IPS-15b (cell line): ENCODE data around the gene ARHGEF17.

Source experiments
- H3K27me3 ChIP-seq: one replicate; pipeline ENCODE4 v1.6.1; 2013; ENCODE audit warnings: low read length; ENCODE audit not compliant: control insufficient read depth, insufficient read depth
- H3K36me3 ChIP-seq: one replicate; pipeline ENCODE4 v1.6.1; 2013; ENCODE audit warnings: low read length; ENCODE audit not compliant: control insufficient read depth, insufficient read depth
- H3K4me1 ChIP-seq: one replicate; pipeline ENCODE4 v1.6.1; 2013; ENCODE audit warnings: mild to moderate bottlenecking, low read length; ENCODE audit not compliant: control insufficient read depth, insufficient read depth
- H3K4me3 ChIP-seq: one replicate; pipeline ENCODE4 v1.5.1; 2013; ENCODE audit warnings: low read depth, low read length
- H3K9ac ChIP-seq: one replicate; pipeline ENCODE4 v1.6.1; 2013; ENCODE audit warnings: low read depth, mild to moderate bottlenecking, low read length
- H3K9me3 ChIP-seq: one replicate; pipeline ENCODE4 v1.6.1; 2013; ENCODE audit warnings: mild to moderate bottlenecking, low read length; ENCODE audit not compliant: control insufficient read depth, insufficient read depth

Gene ARHGEF17

GRCh38 chr11:73288192-73288872, 19.7 kb upstream of the ARHGEF17 start:
- Histone ChIP-seq H3K9ac (no peak overlapping the region), H3K4me1 (no peaks in the 10 kb centered on the region)

GRCh38 chr11:73288873-73289707, 19.0 kb upstream of the ARHGEF17 start:
- Histone ChIP-seq H3K4me3 (peak overlapping the region; percentile 23), H3K27me3 (peaks cover 2% of the 10 kb centered on the region), H3K9ac (no peak overlapping the region), H3K4me1 (no peaks in the 10 kb centered on the region), H3K36me3 (no peaks in the 10 kb centered on the region), H3K9me3 (no peaks in the 10 kb centered on the region)

More at GRCh38 chr11:73288192-73288872, 19.7 kb upstream of the ARHGEF17 start:
- Histone ChIP-seq H3K27me3 (no peaks in the 10 kb centered on the region), H3K36me3 (no peaks in the 10 kb centered on the region), H3K9me3 (no peaks in the 10 kb centered on the region), H3K4me3 (no peak overlapping the region)

- no peak overlapping the region for H3K4me3 ChIP-seq
- H3K36me3 ChIP-seq = no peaks in the 10 kb centered on the region
- H3K4me1 ChIP-seq = peaks cover 2% of the 10 kb centered on the region
- no peak overlapping the region for H3K9ac ChIP-seq
- peaks cover 12% of the 10 kb centered on the region for H3K27me3 ChIP-seq
- no peaks in the 10 kb centered on the region for H3K9me3 ChIP-seq
Observed at GRCh38 chr11:73290536-73290935, 17.5 kb upstream of the ARHGEF17 start.

- Histone ChIP-seq H3K27me3 (peaks cover 12% of the 10 kb centered on the region), H3K4me3 (no peak overlapping the region)
Observed at GRCh38 chr11:73291196-73291595, 16.9 kb upstream of the ARHGEF17 start.

GRCh38 chr11:73291781-73292524, 16.1 kb upstream of the ARHGEF17 start:
- peaks cover 2% of the 10 kb centered on the region for H3K4me1 ChIP-seq
- no peak overlapping the region for H3K9ac ChIP-seq
- H3K27me3 ChIP-seq = peaks cover 12% of the 10 kb centered on the region
- H3K4me3 ChIP-seq = no peak overlapping the region
- H3K36me3 ChIP-seq = no peaks in the 10 kb centered on the region
- H3K9me3 ChIP-seq = no peaks in the 10 kb centered on the region

More at GRCh38 chr11:73291196-73291595, 16.9 kb upstream of the ARHGEF17 start:
- Histone ChIP-seq H3K4me1 (peaks cover 2% of the 10 kb centered on the region), H3K9ac (no peak overlapping the region), H3K9me3 (no peaks in the 10 kb centered on the region), H3K36me3 (no peaks in the 10 kb centered on the region)

- no peaks in the 10 kb centered on the region for H3K9me3 ChIP-seq
- peaks cover 12% of the 10 kb centered on the region for H3K27me3 ChIP-seq
- H3K9ac ChIP-seq = no peak overlapping the region
- H3K4me1 ChIP-seq = peaks cover 2% of the 10 kb centered on the region
- H3K36me3 ChIP-seq = no peaks in the 10 kb centered on the region
- no peak overlapping the region for H3K4me3 ChIP-seq
Observed at GRCh38 chr11:73292525-73292894, 15.6 kb upstream of the ARHGEF17 start.

GRCh38 chr11:73293356-73293936, 14.6 kb upstream of the ARHGEF17 start:
- no peak overlapping the region for H3K9ac ChIP-seq
- peaks cover 16% of the 10 kb centered on the region for H3K27me3 ChIP-seq
- H3K9me3 ChIP-seq = no peaks in the 10 kb centered on the region
- H3K4me1 ChIP-seq = peaks cover 2% of the 10 kb centered on the region
- H3K4me3 ChIP-seq = no peak overlapping the region
- H3K36me3 ChIP-seq = no peaks in the 10 kb centered on the region

GRCh38 chr11:73294604-73295003, 13.5 kb upstream of the ARHGEF17 start:
- Histone ChIP-seq H3K9ac (no peak overlapping the region), H3K4me1 (peaks cover 2% of the 10 kb centered on the region), H3K4me3 (no peak overlapping the region), H3K27me3 (peaks cover 16% of the 10 kb centered on the region), H3K36me3 (no peaks in the 10 kb centered on the region), H3K9me3 (no peaks in the 10 kb centered on the region)

- Histone ChIP-seq H3K27me3 (peaks cover 16% of the 10 kb centered on the region), H3K9ac (no peak overlapping the region), H3K9me3 (no peaks in the 10 kb centered on the region), H3K4me3 (no peak overlapping the region), H3K36me3 (no peaks in the 10 kb centered on the region), H3K4me1 (peaks cover 2% of the 10 kb centered on the region)
Observed at GRCh38 chr11:73295241-73295995, 12.7 kb upstream of the ARHGEF17 start.

GRCh38 chr11:73295996-73296318, 12.1 kb upstream of the ARHGEF17 start:
- no peaks in the 10 kb centered on the region for H3K36me3 ChIP-seq
- no peaks in the 10 kb centered on the region for H3K9me3 ChIP-seq
- peaks cover 16% of the 10 kb centered on the region for H3K27me3 ChIP-seq
- no peak overlapping the region for H3K9ac ChIP-seq
- H3K4me3 ChIP-seq = no peak overlapping the region
- peaks cover 2% of the 10 kb centered on the region for H3K4me1 ChIP-seq
